GM23248 (cell line): Measurements from ENCODE around the gene UCP2.

Source experiments
- EZH2 ChIP-seq: fragments of 200-600 bp; sonication (generic); IDR thresholded peaks from 2 replicates; pipeline ENCODE4 v1.6.1; 2018; ENCODE audit warnings: antibody characterized with exemption, mild to moderate bottlenecking; ENCODE audit not compliant: insufficient read depth, poor library complexity, severe bottlenecking
- EZH2phosphoT487 ChIP-seq: fragments of 200-600 bp; sonication (generic); IDR thresholded peaks from 2 replicates; pipeline ENCODE4 v1.6.1; 2018; ENCODE audit warnings: antibody characterized with exemption, moderate library complexity, mild to moderate bottlenecking, low read depth; ENCODE audit not compliant: insufficient read depth

DNA sequence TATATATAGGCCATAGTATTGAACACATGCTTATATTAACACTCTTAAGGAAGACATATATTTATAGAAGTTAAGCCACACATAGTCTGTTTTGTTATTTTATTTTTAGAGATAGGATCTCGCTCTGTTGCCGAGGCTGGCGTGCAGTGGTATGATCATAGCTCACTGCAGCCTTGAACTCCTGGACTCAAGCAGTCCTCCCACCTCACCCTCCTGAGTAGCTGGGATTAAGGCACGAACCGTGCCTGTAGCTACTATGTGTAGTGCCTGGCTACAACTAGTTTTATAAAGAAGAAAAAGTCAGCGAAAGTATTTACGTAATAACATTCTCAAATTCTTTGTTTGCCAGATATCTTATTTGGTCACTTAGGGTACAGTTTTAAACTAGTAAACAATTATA, 5.6 kb upstream of the UCP2 start:
- TF ChIP-seq EZH2 (no peak), EZH2phosphoT487 (no peak)
